Suprapubic skin (tissue), 4 donors: ENCODE measurements around the gene PRC1. TPM values are rescaled to one million over a fixed set of nuclear protein-coding genes. Genes with fewer than 3 reads are reported as not detected.

Source experiments
- DNase-seq, 2 donors: peaks; one replicate each; pipeline ENCODE4 v3.0.0-alpha.2; 2019; ENCODE audit warnings: low spot score in 2 of 2
- H3K27ac ChIP-seq: fragments of 200-600 bp; sonication (generic); one replicate; pipeline ENCODE4 v1.5.1; 2019
- H3K27me3 ChIP-seq: fragments of 200-600 bp; sonication (generic); one replicate; pipeline ENCODE4 v1.5.1; 2019
- H3K36me3 ChIP-seq: fragments of 200-600 bp; sonication (generic); one replicate; pipeline ENCODE4 v1.5.1; 2019
- H3K4me1 ChIP-seq: fragments of 200-600 bp; sonication (generic); one replicate; pipeline ENCODE4 v1.5.1; 2019
- H3K4me3 ChIP-seq: fragments of 200-600 bp; sonication (generic); one replicate; pipeline ENCODE4 v1.5.1; 2019; ENCODE audit warnings: mild to moderate bottlenecking
- H3K9me3 ChIP-seq: fragments of 200-600 bp; sonication (generic); one replicate; pipeline ENCODE4 v1.5.1; 2019
- EP300 ChIP-seq: sonication (generic); formaldehyde crosslinking; IDR thresholded peaks from one replicate; pipeline ENCODE4 v1.6.1; 2017; ENCODE audit warnings: antibody characterized with exemption
- POLR2A ChIP-seq, 2 donors: fragments of 450-650 bp; IDR thresholded peaks; one replicate each; pipeline ENCODE4 v1.6.1; 2017; ENCODE audit warnings: antibody characterized with exemption in 2 of 2, mild to moderate bottlenecking in 2 of 2, moderate library complexity in 2 of 2
- POLR2AphosphoS5 ChIP-seq, 3 donors: sonication (generic); formaldehyde crosslinking; IDR thresholded peaks; one replicate each; pipeline ENCODE4 v1.6.1; 2017; ENCODE audit warnings: antibody characterized with exemption in 3 of 3
- WGBS: methylation state at CpG from one replicate; pipeline ENCODE4 v1.1.5; 2018; 5-methylcytosine and 5-hydroxymethylcytosine counted together
- total RNA-seq, 4 donors: library from RNA; depleted of rRNA; stranded (reverse); fragments of >200 nt; gene quantifications; one replicate each; pipeline ENCODE4 v1.1.0, GENCODE V29; 2016
- TF ChIP-seq, protein P1 (sequence below), 2 donors: fragments of 200-600 bp in 1 of 2; fragments of 450-650 bp in 1 of 2; sonication (generic) in 1 of 2; IDR thresholded peaks; one replicate each; pipeline ENCODE4 v1.5.1; 2016 to 2019; ENCODE audit warnings: antibody characterized with exemption in 2 of 2, mild to moderate bottlenecking in 1 of 2, moderate library complexity in 1 of 2

The PRC1 gene
- total RNA-seq, 4 donors from 2014 or later: 17.6 to 41.2 (median 34.6) TPM

DNA sequence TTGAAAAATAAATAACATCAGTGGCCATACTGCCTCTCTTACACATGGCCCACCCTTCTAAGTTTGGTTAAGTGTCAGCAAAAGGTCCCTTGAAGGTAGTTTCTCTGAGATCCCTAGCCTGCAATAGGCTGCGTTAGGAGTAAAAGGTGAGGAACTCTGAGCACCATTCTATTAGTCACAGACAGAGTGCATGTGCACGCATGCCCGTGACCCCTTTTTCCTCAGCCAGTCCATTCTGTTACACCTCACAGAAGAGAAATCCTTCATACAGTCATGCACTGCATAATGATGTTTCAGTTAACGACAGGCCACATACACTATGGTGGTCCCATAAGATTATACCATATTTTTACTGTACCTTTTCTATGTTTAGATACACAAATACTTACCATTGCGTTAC, 27.1 kb downstream of the PRC1 start:
- Histone ChIP-seq H3K4me3 (no peak overlapping the region), H3K9me3 (no peaks in the 10 kb centered on the region), H3K27me3 (no peaks in the 10 kb centered on the region), H3K27ac (no peak overlapping the region), H3K36me3 (peaks cover 33% of the 10 kb centered on the region), H3K4me1 (peaks cover 22% of the 10 kb centered on the region)
- 68% methylated on average over 5 of the region's 5 CpGs for WGBS
- no peak for TF ChIP-seq EP300
- TF ChIP-seq POLR2AphosphoS5 (IDR thresholded peaks at IDR 0.05): no peak
- TF ChIP-seq POLR2A (IDR thresholded peaks at IDR 0.05): no peak
- TF ChIP-seq, protein P1, sequence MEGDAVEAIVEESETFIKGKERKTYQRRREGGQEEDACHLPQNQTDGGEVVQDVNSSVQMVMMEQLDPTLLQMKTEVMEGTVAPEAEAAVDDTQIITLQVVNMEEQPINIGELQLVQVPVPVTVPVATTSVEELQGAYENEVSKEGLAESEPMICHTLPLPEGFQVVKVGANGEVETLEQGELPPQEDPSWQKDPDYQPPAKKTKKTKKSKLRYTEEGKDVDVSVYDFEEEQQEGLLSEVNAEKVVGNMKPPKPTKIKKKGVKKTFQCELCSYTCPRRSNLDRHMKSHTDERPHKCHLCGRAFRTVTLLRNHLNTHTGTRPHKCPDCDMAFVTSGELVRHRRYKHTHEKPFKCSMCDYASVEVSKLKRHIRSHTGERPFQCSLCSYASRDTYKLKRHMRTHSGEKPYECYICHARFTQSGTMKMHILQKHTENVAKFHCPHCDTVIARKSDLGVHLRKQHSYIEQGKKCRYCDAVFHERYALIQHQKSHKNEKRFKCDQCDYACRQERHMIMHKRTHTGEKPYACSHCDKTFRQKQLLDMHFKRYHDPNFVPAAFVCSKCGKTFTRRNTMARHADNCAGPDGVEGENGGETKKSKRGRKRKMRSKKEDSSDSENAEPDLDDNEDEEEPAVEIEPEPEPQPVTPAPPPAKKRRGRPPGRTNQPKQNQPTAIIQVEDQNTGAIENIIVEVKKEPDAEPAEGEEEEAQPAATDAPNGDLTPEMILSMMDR (IDR thresholded peaks at IDR 0.05): no peak
- no peak for DNase-seq

DNA sequence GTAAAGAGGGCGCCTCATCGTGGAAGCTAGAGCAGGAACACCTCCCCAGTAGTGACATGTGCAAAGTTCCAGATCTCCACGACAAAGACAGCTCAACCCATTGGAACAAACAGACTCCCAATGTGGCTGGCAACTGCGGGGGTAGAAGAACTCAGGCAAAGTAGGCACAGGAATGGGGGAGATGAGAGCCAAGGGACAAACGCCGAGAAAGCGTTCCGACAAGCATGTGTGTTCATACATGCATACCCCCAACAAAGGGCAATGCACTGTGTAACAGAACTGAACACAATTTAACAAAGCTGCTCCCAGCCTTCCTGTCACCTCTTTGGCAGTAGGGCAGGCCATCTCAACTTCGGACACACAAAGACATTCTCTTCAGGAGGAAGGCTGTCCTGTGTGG, 28.1 kb downstream of the PRC1 start:
- Histone ChIP-seq H3K27ac (no peak overlapping the region), H3K4me1 (peaks cover 22% of the 10 kb centered on the region), H3K4me3 (no peak overlapping the region), H3K36me3 (peaks cover 42% of the 10 kb centered on the region), H3K27me3 (no peaks in the 10 kb centered on the region), H3K9me3 (no peaks in the 10 kb centered on the region)
- WGBS: 70% methylated on average over 9 of the region's 9 CpGs
- TF ChIP-seq POLR2AphosphoS5 (IDR thresholded peaks at IDR 0.05) (no peak), EP300 (no peak), POLR2A (IDR thresholded peaks at IDR 0.05) (no peak)
- TF ChIP-seq, protein P1 (IDR thresholded peaks at IDR 0.05): no peak
- DNase-seq: no peak

DNA sequence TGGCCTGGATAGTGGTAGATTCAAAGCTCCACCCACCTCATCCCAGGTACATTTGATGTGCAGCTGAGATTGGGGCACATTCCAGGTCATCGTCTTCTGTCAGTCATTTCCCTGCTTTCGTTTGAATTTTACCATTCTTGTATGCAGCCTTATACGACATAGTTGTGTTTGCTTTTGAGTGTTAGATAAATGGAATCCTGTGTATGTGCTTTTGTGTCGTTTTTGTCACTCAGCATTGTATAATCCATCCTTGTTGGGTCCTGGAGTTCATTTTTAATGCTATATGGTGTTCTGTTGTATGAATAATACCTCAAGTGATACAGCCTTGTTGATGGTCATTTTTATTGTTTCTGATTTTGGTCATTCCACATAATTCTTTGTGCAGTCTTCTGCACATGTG, 32.3 kb downstream of the PRC1 start:
- H3K4me1 ChIP-seq: peaks cover 30% of the 10 kb centered on the region
- peaks cover 41% of the 10 kb centered on the region for H3K36me3 ChIP-seq
- no peak overlapping the region for H3K27ac ChIP-seq
- WGBS: 91% methylated on average over 4 of the region's 4 CpGs
- no peak for DNase-seq
- TF ChIP-seq POLR2A (IDR thresholded peaks at IDR 0.05) (no peak), POLR2AphosphoS5 (IDR thresholded peaks at IDR 0.05) (no peak), EP300 (no peak)
- TF ChIP-seq, protein P1 (IDR thresholded peaks at IDR 0.05): no peak
- H3K9me3 ChIP-seq: no peaks in the 10 kb centered on the region
- H3K27me3 ChIP-seq: no peaks in the 10 kb centered on the region
- no peak overlapping the region for H3K4me3 ChIP-seq

DNA sequence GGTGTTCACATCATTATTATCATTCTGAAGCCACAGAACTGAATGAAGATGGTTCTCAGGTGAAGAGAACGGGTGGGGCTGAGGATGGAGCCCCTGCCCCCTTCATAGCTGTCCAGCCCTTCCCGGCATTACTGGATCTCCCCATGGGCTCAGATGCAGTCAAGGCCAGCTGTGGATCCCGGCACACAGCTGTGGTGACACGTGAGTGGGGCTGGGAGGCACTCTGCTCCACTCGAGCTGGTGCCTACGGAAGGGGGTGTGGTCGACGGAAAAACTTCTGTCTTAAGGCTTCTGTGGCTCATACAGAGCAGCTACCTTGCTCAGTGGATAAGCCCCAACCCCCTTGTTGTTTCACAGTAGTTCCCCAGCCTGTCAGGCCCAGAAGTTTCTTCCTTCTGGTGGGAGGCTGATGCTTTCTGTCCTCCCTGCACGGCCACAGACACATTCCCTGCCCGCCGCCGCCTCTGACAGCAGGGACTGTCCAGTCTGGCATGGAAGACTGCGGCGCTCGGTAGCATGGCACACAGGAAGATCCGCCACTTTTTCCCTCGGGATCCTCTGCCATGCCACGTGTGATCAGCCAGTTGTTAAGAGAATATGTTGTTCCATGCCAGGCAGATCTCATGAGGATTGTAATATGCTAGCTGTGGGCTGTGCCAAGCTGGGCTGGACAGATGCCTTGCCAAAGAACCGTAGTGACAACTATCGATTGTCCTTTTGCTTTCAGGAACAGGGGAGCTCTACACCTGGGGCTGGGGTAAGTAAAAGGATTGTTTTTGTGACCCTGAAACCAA, 33.8 kb downstream of the PRC1 start:
- H3K27ac ChIP-seq: no peak overlapping the region
- H3K4me3 ChIP-seq: no peak overlapping the region
- H3K9me3 ChIP-seq: no peaks in the 10 kb centered on the region
- DNase-seq: no peak
- 59% methylated on average over 16 of the region's 20 CpGs for WGBS
- peaks cover 33% of the 10 kb centered on the region for H3K36me3 ChIP-seq
- TF ChIP-seq EP300: no peak
- TF ChIP-seq, protein P1 (IDR thresholded peaks at IDR 0.05): no peak
- no peak for TF ChIP-seq POLR2A (IDR thresholded peaks at IDR 0.05)
- no peak for TF ChIP-seq POLR2AphosphoS5 (IDR thresholded peaks at IDR 0.05)
- peaks cover 34% of the 10 kb centered on the region for H3K4me1 ChIP-seq
- H3K27me3 ChIP-seq: no peaks in the 10 kb centered on the region

DNA sequence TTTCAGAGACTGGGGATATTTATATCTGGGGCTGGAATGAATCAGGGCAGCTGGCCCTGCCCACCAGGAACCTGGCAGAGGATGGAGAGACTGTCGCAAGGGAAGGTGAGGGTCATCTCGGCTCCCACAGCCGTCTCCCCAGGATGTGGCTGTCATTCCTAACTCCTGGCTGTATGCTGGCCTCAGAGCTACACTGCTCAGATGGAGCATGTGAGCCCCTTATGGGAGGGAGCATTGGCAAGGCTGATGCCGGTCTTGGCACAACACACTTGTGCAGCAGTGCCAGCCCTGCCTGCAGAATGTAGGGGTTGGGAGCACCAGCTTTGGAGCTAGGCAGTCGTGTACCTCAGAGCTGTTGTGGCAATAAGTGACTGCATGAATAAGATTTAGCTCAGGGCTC, 34.4 kb downstream of the PRC1 start:
- Histone ChIP-seq H3K36me3 (peaks cover 33% of the 10 kb centered on the region), H3K4me3 (no peak overlapping the region), H3K27me3 (no peaks in the 10 kb centered on the region), H3K4me1 (peaks cover 38% of the 10 kb centered on the region), H3K27ac (no peak overlapping the region), H3K9me3 (no peaks in the 10 kb centered on the region)
- WGBS: 52% methylated on average over 5 of the region's 5 CpGs
- TF ChIP-seq, protein P1 (IDR thresholded peaks at IDR 0.05): no peak
- no peak for TF ChIP-seq POLR2A (IDR thresholded peaks at IDR 0.05)
- DNase-seq: peak in 1 of 2 donors; percentile 64
